NCI-H446 (cell line): ENCODE results near the gene SUGCT.
"Not testable (repeated sequence)": the region's sequence is repeated elsewhere in the genome, so short reads cannot be mapped to it uniquely, and the experiment has no call there.

Source experiments
- DNase-seq, 2 experiments: peaks; one replicate each; lab custom pipeline; 2025; lab: John Stamatoyannopoulos, UW

SUGCT gene

DNA sequence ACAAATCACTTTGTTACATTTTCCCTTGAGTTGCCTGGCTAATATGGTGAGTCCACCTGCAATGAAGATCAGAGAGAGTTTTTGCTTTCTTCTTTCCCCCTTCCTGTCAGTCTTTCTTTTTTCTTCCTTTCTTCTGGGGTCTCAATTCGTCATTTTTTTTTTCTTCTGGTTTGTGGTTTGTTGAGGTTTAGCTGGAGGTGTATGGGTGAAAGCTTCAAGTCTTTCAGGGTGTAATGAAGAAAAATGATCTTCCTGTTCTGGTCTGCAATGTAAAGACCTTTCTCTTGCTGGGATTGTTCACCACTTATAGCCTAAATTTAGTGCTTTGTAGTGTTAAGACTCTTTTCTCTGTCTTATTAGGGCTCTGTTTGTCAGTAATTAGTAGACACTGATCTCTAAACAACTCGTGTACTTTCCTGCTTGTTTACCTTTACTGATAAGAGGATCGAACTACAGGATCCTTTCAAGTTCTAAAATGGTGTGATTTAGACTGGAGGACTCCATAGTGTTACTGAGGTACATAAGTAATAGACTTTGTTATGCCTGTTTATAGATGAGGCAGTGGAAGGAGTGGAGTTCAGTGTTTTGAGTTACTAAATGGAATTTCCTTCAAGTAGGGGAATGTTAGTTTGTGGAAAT is 129.1 kb downstream of the SUGCT start:
- no peak for DNase-seq

DNA sequence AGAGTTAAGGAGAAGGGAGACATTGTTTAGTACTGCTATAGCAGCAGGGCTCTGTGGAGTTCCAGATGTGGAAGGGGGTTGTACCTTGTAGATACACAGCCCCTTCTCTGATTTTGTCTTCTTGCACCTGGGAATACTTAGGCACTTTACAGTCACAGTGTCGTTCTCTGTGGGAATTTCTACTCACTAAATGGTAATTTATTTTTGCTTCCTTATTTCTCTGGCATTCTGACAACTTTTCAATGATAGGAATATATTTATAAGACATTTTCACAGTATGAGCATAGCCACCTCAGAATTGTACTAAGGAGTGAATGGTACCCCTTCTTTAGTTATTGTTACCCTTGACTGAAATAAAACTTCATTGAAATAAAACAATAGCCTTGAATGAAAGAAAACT is 132.8 kb downstream of the SUGCT start:
- no peak for DNase-seq

DNA sequence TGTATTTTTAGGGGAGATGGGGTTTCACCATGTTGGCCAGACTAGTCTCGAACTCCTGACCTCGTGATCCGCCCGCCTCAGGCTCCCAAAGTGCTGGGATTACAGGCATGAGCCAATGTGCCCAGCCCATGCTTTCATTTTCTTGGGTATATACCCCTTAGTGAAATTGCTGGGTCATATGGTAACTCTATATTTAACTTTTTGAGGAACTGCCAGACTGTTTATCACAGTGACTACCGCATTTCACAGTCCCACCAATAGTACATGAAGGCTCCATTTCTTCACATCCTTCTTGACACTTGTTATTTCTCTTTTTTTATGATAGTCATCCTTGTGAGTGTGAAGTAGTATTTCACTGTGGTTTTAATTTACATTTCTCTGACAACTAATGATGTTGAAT is 134.0 kb downstream of the SUGCT start:
- not testable (repeated sequence) for DNase-seq

DNA sequence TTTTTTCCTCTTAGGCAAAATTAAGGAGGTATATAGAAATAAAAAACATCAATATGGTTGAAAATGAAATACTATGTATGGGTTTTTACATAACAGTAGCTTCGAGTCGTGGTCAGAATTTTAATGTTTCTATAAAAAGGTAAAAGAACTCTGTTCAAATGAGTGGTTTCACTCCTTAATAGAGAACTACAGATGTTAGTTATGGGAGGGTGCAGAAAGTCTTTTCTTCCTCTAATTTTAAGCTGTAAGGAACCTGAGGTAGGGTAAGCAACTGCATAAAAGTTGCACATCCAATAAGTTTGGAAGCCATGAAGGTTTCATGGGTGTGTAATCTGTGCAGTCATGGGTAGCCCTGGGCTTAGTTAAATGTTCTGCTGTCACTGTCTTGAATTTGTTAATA is 141.3 kb downstream of the SUGCT start:
- no peak for DNase-seq

DNA sequence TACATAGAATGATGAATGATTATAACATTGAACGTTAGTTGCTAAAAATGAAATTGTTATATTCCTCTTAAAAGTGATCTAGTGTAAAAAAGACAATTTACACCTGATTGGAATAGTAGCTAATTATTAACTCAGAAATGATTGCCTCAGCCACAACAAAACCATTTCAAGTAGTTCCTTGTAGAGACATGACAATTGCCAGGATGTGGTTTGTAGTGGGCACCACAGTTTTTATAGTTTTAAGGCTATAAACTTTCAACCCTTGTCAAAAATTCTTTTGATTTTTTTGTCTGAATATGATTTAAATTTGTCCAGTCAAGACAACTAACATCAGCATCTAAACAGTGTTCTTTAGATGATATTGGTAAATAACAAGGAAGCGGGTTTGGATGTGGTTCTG is 145.2 kb downstream of the SUGCT start:
- DNase-seq, result no peak

DNA sequence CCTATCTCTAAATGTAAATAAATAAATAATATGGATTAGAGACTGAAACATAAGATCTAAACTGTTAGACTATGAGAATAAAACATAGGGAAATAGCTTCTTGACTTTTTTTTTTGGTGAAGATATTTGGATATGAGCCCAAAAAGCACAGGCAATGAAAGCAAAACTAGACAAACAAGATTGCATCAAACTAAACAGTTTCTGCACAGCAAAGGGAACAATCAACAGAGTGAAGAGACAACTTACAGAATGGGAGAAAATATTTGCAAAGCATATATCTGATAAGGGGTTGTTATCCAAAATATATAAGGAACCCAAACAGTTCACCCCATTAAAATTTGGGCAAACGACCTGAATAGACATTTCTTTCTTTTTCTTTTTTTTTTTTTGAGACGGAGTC is 148.1 kb downstream of the SUGCT start:
- DNase-seq, result no peak

DNA sequence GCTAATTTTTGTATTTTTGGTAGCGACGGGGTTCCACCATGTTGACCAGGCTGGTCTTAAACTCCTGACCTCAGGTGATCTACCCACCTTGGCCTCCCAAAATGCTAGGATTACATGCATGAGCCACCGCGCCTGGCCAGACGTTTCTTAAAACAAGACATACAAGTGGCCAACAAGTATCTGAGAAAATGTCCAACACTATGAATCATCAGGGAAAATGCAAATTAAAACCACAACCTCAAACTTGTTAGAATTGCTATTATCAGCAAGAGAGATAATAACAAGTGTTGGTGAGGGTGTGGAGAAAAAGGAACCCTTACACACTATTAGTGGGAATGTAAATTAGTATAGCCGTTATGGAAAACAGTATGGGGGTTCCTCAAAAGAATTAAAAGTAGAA is 148.6 kb downstream of the SUGCT start:
- no peak for DNase-seq

DNA sequence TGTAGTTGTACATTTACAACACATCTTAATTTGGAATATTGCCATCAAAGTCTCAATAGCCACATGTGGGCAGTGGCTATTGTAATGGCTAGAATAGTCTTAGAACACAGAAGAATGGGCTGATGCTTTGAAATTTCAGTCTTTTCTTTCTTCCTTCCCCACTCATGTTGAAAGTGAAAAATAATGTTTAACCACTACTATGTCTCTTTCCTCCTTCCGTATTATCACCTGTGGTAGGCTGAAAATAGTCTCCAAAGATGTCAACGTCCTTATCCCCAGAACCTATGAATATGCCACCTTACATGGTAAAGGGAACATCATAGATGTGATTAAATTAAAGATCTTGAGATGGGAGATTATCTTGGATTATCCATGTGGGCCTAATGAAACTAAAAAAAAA is 154.0 kb downstream of the SUGCT start:
- DNase-seq, result no peak

DNA sequence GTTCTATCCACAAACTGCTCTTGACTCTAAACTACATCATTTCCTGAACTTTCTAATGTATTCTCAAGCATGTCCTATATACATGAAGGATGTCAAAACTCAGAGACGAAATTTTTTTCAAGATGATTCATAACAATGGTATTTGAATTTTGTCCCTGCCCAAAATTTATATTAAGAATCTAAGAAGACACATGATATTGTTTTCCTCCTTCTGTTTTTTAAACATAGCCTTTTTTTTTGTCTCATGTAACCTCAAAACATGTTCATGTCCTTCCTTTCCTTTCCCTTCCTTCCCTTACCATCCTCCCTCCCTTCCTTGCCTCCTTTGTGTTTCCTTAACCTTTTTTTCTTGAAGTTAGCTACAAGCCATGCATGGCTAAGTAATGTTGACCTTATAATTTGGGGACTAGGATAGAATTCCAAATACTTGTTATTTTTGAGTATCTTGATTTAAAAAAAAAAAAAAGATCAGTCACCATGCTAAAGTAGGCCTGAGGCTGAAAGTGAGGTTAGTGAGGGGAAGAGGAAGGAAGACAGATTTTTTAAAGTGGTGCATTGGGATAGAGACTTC is 163.0 kb downstream of the SUGCT start:
- DNase-seq, result no peak

DNA sequence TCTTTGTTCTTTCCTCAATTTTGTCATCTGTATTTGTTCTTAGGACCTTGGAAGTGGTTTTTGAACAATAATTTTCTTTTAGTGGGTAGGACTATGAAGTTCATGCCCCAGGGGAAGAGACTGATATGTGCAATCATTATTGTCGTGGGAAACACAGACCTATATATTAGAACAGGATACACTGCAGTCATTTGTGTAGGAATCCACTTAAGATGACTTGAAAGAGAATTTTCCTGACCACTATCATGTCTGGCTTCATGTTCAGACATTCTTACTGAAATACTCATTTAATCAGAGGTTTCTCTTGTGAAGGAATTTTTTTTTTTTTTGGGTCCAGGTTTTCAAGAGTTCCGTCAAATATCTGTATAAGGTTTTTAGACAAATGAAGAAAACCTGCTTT is 163.6 kb downstream of the SUGCT start:
- DNase-seq, result no peak

DNA sequence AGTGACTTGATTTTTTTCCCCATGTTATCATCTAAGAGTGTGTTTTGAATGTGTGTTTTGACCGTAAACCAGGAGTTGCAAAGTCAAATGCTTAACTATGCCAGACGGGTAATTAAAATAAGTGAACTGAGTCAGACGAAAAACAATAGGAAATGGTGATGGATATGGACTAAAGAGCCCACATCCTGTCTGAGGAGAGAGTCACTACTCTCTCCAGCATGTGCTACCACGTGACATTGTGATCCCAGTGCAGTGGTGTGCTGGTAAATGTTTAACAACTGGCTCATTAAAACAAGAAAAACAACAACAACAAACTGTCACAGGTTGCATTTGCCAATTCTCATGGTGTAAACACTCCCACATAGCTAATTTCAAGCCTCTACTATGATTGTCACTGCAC is 164.3 kb downstream of the SUGCT start:
- no peak for DNase-seq

DNA sequence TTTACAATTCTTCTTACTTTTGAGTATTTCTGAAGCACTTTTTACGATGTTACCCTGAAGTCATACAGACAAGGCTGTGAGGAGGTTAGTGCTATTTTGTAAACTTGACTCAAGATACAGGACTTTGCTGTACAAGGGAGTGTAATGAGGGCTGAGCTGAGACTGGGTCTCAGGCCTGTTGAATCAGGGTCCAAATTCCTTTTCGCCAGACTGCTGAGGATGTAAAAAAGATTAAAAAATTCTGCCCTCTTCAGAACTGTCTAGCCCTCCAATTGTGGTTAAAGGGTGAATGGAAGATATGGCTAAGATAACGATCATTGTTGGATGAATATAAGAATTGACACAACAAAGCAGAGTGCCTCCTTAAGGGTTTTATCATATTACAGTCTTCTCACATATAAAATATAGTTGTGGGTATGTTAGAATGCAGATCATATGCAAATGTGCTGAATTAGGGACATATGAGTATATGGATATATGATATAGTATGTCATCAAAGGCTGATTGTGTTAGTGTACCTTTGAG is 165.4 kb downstream of the SUGCT start:
- DNase-seq, result no peak

DNA sequence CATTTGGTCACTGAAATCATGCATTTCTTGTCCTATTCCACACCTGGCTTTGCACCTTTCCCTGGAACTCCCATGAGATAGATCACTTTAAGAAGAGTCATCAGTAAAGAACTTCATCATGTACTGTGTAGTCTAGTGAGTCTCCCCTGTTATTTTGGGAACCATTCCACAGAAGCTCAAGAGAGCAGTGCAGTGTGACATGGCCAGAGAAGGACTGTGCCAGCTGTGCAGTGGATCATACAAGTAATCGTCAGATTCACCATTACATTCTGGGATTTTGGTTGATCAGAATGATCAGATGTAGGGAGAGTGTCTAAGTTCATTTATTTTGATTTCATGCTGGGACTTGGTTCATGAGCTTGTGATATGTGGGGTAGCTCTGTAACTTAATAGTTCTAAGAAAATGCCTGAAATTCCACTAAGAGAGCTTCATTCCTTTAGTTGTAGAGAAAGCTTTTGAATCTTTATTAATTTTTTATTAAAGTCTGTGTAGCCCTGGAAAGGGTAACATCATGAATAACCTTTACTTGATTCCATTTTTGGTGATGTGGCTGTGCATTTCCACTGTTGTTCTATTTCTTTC is 166.8 kb downstream of the SUGCT start:
- DNase-seq, result no peak

DNA sequence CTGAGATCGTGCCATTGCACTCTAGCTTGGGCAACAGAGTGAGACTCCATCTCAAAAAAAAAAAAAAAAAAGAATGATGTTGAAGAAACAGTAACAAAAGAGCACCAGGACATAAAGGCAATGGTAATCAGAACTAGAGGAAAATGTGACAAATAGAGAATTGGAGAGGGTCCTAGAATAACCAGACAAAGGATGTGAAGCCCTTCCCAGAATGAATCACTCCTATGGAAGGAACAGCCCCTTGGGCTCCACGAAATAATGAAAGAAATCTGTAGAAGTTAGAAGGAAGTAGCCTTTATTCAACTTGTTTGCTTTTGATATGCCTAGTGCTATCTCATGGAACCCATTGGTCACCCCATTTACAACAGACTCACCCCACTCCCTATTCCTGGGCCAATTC is 169.2 kb downstream of the SUGCT start:
- DNase-seq, result no peak

DNA sequence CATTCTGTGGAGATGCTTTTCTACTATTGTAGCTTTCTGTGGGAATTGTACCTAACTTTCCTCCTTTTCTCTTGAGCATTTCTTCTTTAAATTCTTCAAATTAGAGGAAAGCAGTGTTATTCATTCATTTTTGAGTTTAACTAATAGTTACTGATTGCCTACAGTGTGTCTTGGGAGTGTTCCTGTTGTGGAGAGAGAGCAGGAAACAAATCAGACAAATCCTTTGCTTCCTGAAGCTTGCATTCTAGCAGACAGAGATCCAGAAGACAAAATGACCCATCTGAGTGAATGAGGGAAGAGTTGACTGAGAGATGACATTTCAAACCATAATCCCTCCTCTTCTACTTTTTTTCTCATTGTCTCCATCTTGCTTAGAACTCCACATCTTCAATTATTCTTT is 170.4 kb downstream of the SUGCT start:
- no peak for DNase-seq

DNA sequence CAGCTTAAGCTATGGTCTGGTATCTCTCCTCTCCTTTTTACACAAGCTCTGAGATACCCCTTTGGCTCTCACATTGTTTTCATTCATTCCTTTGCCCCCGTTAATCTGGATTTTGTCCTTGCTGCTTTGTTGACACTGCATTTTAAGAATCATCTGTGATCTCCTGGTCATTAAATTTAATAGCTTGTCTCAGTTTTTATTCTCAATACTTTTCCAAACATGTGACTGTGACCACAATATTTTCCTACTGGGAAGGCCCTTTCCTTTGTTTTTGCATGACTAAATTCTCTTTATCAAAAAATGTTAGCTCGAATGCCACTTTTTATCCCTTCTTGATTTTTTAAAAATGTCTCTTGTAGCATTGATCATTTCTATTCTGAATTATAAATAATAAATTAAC is 171.2 kb downstream of the SUGCT start:
- no peak for DNase-seq

DNA sequence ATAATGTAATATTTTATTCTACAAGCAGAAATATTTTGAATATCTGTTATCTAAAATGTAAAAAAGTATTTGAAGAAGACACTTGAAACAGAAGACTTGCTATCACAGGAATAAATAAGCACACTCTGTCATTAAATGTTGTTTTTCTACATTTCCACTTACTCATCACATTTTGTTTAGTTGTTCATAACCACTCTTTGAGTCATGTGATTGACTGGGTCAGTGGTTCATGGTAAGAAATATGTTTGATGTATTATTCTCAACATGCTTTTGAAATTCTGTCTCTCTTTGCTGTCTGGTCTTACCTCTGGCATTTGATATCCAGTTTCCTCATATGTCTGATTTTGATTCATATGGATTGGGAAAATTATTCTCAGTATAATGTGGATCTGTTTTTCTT is 171.8 kb downstream of the SUGCT start:
- DNase-seq, result no peak

DNA sequence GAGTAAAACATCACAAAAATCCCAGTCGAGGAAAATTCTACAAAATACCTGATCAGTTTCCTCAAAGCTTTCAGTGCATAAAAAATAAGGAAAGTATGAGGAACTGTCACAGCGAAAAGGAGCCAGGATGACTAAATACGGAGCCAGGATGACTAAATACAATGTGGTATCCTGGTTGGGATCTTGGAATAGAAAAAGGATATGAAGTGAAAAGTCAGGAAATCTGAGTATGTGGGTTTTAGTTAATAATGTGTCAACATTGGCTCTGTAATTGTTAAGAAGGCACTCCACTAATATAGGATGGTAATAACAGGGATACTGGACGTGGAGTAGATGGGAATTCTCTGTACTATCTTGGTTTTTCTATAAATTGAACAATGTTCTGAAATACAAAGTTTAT is 175.5 kb downstream of the SUGCT start:
- DNase-seq, result no peak

DNA sequence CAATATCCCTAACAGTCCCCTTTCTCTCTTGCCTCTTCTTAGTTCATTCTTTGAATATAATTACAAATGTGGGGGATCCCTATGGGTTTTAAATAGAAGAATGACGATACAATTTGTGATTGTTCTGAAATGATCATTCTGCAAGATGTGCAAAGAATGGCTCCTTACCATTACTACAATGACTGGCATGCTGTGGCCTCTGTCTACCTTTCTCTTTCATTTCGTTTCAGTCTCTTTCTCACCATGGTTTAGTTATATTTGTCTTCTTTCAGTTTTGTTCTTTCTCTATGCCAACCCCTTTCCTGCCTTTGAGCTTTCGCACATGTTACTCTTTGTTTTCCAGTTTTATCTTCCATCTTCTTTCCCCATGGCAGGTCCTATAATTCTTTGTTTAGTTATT is 176.5 kb downstream of the SUGCT start:
- DNase-seq, result no peak

DNA sequence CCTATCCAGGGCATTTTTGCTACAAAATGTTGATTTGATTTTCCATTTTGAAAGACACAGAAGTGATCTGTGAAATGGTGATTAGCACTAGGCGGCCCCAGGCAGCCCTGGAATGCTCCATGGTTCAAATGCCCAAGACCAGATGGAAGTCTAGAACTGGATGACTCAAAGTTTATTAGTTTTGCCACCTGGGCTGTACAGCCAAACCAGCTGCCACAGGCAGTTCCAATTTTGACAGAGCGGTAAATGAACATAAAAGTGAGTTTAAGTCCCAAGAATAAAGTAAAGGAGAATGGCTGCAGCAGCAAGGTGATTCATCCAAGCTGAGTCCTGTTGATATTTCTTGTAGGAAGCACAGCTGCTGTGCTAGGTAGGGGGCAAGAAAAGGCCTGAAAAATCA is 180.5 kb downstream of the SUGCT start:
- DNase-seq, result no peak

DNA sequence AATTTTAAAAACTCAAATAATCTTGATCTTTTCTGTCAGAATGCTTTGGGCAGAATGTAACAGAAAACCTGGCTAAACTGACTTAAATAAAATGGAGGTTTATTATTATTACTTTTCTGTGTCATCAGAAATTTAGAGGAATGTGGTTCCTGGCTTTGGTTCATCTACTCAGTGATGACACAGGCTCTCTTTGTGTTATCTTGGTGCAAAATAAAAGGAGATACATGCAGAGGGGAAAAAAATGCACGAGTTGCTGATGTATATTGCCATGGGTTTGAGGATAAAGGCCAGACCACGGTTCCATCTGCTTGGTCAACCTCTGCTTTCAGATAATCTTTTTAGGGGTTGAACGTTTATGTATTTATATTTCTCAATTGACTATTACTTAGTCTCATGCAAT is 181.4 kb downstream of the SUGCT start:
- no peak for DNase-seq

DNA sequence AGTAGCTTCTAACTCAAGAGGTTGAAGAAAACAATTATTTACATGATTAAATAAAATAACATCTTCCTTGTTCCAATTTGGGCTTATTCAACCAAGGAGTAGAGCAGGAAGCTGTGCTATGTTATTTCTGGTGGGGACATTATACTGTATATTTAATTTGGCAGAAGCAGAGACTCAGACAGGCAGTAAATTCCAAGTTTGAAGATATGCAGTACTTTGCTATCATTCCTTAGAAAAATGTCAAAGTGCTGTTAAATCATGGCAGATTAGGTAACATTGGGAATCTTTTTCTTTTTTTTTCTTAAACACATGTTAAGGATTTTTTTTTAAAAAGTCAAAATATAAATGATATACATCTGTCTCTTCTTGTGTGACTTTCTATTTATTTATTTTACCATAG is 190.1 kb downstream of the SUGCT start:
- no peak for DNase-seq

DNA sequence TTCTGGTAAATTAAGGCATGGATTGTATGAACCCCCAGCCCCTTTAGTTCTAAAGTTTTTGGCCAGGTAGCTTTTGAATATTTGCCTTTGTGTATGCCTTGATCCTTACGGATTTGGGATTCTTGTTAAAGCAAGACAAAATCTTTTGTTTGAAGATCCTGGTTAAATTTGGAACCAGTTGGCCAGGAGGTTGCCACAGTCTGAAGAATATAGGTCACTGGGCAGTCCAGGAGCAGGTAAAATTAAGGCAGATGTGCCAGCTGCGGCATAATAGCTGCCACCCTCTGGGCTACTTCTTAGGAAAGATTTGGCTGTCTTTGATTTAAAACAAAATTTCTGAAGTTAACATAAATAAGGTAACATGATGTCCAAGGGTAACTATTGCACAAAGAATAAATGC is 192.3 kb downstream of the SUGCT start:
- no peak for DNase-seq

DNA sequence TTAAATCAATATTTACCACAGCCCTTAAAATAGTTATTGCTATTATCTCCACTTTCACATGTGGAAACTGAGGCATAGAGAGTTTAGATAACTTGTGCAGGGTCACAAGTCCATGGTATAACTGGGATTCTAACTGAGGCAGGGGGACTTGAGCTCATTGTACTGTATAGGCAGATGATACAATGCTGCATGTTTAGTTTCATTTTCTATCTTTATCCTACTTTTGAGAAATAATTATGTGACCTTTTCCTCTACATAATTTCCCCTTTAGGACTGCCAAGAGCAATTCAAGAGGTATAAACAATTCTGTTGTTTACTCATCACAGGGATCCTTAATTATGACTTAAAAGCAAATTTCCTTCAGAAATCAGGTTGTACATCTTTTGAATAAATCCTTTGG is 193.1 kb downstream of the SUGCT start:
- DNase-seq, result no peak
